ENCODE data around the gene SLC13A3. TPM values are rescaled to one million over a fixed set of nuclear protein-coding genes. Genes with fewer than 3 reads are reported as not detected.

The SLC13A3 gene
- total and polyA plus RNA-seq, 2 of the 4 experiments (the other 2 are of a cell fraction) = 2.5 to 4.2 TPM

GRCh38 chr20:46622165-46622564 lies 29.1 kb downstream of the SLC13A3 start:
- BruUV-seq (replicated peaks) = no TSS peak
- no peak for DNase-seq
- H2BK20ac ChIP-seq (ENCODE audit: low read depth, low read length) = no peak overlapping the region
- dilution Hi-C loops (cut with HindIII; ENCODE audit: low sequenced_read_pairs, unreplicated experiment) (no loop called here), intact Hi-C loops (cut with micrococcal nuclease) (no loop called here), in situ Hi-C loops (cut with MboI; ENCODE audit: low sequenced_read_pairs) (no loop called here)
- H2AFZ ChIP-seq (replicated peaks; ENCODE audit: low read length, poor library complexity) = no peak overlapping the region
- no peak overlapping the region for H3K27ac ChIP-seq (ENCODE audit: insufficient read depth, low read length)
- no peak overlapping the region for H3K23ac ChIP-seq (ENCODE audit: low read depth, low read length)
- H3K27me3 ChIP-seq (ENCODE audit: control insufficient read depth, insufficient read depth, low read length) = no peaks in the 10 kb centered on the region; the same call in 1 of the 2 replicates
- TF ChIP-seq MAZ (IDR thresholded peaks at IDR 0.05; ENCODE audit: borderline replicate concordance, low read depth, low read length) (no peak), SMC3 (IDR thresholded peaks at IDR 0.05; ENCODE audit: low read depth, low read length) (no peak), CEBPB (IDR thresholded peaks at IDR 0.05; ENCODE audit: low read depth, low read length) (no peak)
- TF ChIP-seq, protein P1, sequence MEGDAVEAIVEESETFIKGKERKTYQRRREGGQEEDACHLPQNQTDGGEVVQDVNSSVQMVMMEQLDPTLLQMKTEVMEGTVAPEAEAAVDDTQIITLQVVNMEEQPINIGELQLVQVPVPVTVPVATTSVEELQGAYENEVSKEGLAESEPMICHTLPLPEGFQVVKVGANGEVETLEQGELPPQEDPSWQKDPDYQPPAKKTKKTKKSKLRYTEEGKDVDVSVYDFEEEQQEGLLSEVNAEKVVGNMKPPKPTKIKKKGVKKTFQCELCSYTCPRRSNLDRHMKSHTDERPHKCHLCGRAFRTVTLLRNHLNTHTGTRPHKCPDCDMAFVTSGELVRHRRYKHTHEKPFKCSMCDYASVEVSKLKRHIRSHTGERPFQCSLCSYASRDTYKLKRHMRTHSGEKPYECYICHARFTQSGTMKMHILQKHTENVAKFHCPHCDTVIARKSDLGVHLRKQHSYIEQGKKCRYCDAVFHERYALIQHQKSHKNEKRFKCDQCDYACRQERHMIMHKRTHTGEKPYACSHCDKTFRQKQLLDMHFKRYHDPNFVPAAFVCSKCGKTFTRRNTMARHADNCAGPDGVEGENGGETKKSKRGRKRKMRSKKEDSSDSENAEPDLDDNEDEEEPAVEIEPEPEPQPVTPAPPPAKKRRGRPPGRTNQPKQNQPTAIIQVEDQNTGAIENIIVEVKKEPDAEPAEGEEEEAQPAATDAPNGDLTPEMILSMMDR (conservative IDR thresholded peaks at IDR 0.05; ENCODE audit: low read depth, low read length) = no peak
- H3K4me1 ChIP-seq (ENCODE audit: control insufficient read depth, insufficient read depth, low read length) = peaks cover 2% of the 10 kb centered on the region; the same call in 1 of the 2 replicates
- no peaks in the 10 kb centered on the region; the same call in 1 of the 2 replicates for H3K9me1 ChIP-seq (ENCODE audit: insufficient read depth, low read length)
- no peaks in the 10 kb centered on the region for H3K79me1 ChIP-seq (ENCODE audit: low read depth in 1 of 2, low read length in 2 of 2)
- no peak overlapping the region for H2BK5ac ChIP-seq (ENCODE audit: low read depth, low read length, poor library complexity, severe bottlenecking)
- ChIA-PET CTCF (no interaction called here), POLR2A (ENCODE audit: unreplicated experiment) (no interaction called here)
- no peak overlapping the region for H4K5ac ChIP-seq (ENCODE audit: low read depth, low read length)
- no peaks in the 10 kb centered on the region for H4K20me1 ChIP-seq (ENCODE audit: insufficient read depth, low read length)
- H3K4ac ChIP-seq (ENCODE audit: low read depth, low read length) = no peak overlapping the region
- H3K4me3 ChIP-seq (ENCODE audit: insufficient read depth, low read depth, low read length) = no peak overlapping the region
- no peak overlapping the region for H4K91ac ChIP-seq (ENCODE audit: insufficient read depth, low read depth, low read length)
- H3K18ac ChIP-seq (ENCODE audit: low read depth, low read length) = no peak overlapping the region
- H3K14ac ChIP-seq (replicated peaks; ENCODE audit: low read depth, low read length) = no peak overlapping the region
- no peak overlapping the region for H4K8ac ChIP-seq (ENCODE audit: low read depth in 2 of 2, low read length in 2 of 2)
- no peak overlapping the region for H3K9ac ChIP-seq (ENCODE audit: low read depth, low read length)
- H3K56ac ChIP-seq (ENCODE audit: extremely low read depth, insufficient read depth, low read length) = no peak overlapping the region
- no peaks in the 10 kb centered on the region for H3K9me3 ChIP-seq (ENCODE audit: control insufficient read depth, insufficient read depth, low read length)
- no peak for ATAC-seq (ENCODE audit: low read depth)
- no peak overlapping the region for H2BK120ac ChIP-seq (ENCODE audit: low read depth, low read length)
- no CpG with 5 or more reads among the region's 1 CpG for WGBS, 2 experiments (ENCODE audit: extremely low coverage in 2 of 2, insufficient read length in 1 of 2)
- no peaks in the 10 kb centered on the region for H3K36me3 ChIP-seq (ENCODE audit: control insufficient read depth, insufficient read depth, low read length)
- H2AK5ac ChIP-seq (ENCODE audit: low read depth, low read length) = no peak overlapping the region
- H3K4me2 ChIP-seq (ENCODE audit: low read depth, low read length) = no peak overlapping the region
- no peak overlapping the region for H2BK15ac ChIP-seq (ENCODE audit: low read depth, low read length)
- H2AK9ac ChIP-seq (replicated peaks; ENCODE audit: low read depth, low read length, poor library complexity) = no peak overlapping the region
